GM21723 (cell line): ENCODE measurements around the gene ANKRD24.
"Not testable (repeated sequence)": the region's sequence is repeated elsewhere in the genome, so short reads cannot be mapped to it uniquely, and the experiment has no call there.

Source experiments
- ATAC-seq: cut with Tn5 transposase; IDR thresholded peaks from one replicate; pipeline ENCODE4 v1.9.1; 2021; ENCODE audit warnings: mild to moderate bottlenecking, moderate library complexity; ENCODE audit not compliant: unreplicated experiment

Gene ANKRD24

GRCh38 chr19:4182084-4182810 lies at the start of gene ANKRD24, which contains the start of gene SIRT6:
Gene ANKRD24, plus strand, starts transcription at chr19:4182689. Its CDS starts 3,737 bp downstream, at chr19:4186426.
Gene SIRT6, minus strand, starts transcription at chr19:4182563. Its CDS starts 24 bp downstream, at chr19:4182539.
- peak; percentile 53 for ATAC-seq

GRCh38 chr19:4134351-4134750 lies 48.1 kb upstream of the ANKRD24 start:
- ATAC-seq: no peak

- not testable (repeated sequence) for ATAC-seq
These were observed 47.1 kb upstream of the ANKRD24 start for GRCh38 chr19:4135386-4135785.

- ATAC-seq: no peak
These were observed 45.8 kb upstream of the ANKRD24 start for GRCh38 chr19:4136680-4137088.

DNA sequence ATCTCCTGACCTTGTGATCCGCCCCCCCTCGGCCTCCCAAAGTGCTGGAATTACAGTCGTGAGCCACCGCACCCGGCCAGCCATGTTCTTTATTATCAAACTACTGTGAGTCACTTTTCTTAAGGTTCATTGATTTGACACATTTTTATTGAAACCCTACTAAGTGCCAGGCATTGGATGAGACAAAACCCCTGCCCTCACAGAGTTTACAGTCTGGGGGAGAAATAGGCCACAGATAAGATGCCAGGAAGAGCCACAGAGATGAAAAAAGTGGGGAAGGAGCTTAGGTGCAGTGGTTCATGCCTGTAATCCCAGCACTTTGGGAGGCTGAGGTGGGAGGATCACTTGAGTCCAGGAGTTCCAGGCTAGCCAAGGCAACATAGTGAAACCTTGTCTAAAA lies 44.0 kb upstream of the ANKRD24 start:
- no peak for ATAC-seq

- ATAC-seq: no peak
These were observed 42.8 kb upstream of the ANKRD24 start for GRCh38 chr19:4139614-4140236.

DNA sequence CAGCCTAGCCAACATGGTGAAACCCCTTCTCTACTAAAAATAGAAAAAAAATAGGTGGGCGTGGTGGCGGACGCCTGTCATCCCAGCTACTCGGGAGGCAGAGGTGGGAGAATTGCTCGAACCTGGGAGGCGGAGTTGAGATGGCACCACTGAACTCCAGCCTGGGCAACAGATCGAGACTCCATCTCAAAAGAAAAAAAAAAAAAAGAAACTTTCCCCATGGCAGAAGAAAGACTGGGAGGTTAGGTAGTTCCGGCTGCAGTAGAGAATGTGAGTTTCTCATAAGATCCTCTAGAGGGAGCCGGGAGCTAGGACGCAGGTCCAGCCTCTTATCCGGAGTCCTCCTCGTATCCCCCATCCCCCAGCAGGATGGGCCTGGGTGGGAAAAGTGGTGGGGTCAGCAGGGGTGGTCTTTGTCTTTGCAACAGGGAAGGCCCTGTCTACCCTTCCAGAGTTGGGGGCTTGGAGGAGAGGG lies 42.2 kb upstream of the ANKRD24 start:
- ATAC-seq: no peak

GRCh38 chr19:4142916-4143315 lies 39.6 kb upstream of the ANKRD24 start:
- ATAC-seq: not testable (repeated sequence)

DNA sequence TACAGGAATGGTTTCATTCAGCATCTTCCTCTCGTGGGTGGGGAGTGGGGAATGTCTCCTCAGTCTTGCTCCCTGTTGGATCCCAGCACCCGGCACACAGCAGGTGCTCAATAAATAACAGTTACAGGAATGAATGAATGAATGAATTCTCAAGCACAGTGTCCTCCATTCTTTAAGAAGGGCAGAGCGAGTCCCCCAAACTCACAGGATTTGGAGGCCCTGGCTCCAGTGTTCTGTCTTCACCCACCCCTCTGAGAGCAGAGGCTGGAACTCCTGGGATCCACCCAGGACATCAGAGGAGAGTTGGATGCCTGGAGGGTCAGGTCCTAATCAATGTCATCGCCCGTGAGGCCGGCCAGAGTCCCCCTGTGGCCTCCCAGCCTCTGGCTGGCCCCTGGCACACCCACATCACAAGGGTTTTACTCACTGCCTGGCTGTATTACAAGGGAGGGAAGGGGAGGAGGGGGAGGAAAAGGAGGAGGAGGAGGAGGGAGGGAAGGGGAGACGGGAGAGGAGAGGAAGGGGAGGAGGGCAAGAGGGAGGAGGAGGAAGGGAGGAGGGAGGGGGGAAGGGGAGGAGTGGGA lies 37.7 kb upstream of the ANKRD24 start:
- no peak for ATAC-seq

- ATAC-seq: no peak
These were observed 32.8 kb upstream of the ANKRD24 start for GRCh38 chr19:4149518-4150288.

DNA sequence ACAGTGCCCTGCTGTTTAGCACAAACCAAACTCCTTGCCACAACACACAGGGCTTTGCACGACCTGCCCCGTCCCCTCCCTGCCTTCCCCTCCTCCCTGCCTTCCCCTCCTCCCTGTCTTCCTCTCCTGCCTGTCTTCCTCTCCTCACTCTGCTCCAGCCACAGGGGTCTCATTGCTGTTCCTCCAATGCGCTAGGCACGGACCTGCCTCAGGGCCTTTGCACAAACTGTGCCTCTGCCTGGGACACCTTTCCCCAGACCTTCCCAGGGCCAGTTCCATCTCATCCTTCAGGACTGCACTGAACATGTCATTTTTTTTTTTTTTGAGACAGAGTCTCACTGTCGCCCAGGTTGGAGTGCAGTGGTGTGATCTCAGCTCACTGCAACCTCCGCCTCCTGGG lies 30.9 kb upstream of the ANKRD24 start:
- no peak for ATAC-seq

GRCh38 chr19:4152241-4152998 lies 30.1 kb upstream of the ANKRD24 start:
- no peak for ATAC-seq

- ATAC-seq: no peak
These were observed 27.7 kb upstream of the ANKRD24 start for GRCh38 chr19:4154571-4155312.

DNA sequence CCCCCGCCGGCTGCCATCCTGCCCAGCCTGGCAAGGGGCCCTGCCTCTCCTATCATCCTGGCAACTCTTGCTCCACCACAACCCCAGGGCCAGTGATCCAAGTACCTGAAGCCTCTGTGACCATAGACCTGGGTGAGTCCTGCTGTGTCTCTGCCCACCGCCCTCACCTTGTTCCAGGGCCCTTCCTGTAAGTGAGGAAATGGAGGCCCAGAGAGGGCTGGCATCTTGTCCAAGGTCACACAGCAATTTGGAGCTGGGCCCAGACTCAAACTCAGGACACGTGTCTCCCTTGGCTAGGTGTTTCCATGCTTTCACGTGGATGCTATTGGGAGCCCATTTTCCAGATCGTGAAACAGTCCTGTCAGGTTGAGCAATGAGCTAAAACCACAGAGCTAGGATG lies 25.3 kb upstream of the ANKRD24 start:
- ATAC-seq: no peak

DNA sequence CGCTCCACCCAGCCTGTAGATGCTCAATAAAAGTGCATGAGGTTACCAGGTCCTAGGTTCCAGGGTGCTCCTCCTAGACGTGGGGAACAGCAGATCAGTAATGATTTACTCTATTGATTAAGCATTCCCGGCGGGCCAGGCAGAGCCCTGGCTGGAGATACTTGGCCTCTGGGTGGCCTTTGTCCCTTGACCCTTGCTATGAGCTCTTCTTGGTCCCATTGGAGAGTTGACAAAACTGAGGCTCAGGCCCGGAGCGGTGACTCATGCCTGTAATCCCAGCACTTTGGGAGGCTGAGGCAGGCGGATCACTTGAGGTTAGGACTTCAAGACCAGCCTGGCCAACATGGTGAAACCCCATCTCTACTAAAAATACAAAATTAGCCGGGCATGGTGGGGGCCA lies 24.5 kb upstream of the ANKRD24 start:
- ATAC-seq: not testable (repeated sequence)

DNA sequence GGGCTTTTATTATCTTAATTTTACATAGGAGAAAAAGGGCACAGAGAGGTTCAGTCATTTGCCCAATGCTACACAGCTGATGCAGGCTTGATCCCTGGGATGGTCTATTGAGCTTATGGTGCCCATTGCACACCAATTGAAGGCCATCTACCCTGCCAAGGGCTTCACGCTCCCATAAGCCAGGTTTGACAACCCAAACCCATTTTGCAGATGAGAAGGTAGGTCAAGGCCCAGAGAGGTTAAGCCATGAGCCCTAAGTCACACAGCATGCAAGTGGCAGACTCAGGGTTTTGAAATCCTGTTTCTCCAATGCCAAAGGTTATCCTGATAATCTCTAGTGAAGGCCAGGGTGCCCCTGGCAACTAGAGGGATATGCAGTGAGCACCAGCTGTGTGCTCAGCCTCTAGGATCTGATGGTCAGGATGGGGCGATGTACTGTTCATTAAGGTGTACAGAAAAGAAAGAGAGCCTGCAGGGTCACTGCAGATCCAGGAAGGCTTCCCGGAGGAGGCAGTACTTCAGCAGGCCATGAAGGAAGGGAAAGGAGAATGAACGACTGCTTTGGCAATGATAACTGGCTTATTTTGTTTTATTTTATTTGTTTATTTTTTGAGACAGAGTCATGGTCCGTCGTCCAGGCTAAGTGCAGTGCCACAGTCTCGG lies 20.9 kb upstream of the ANKRD24 start:
- ATAC-seq: no peak

DNA sequence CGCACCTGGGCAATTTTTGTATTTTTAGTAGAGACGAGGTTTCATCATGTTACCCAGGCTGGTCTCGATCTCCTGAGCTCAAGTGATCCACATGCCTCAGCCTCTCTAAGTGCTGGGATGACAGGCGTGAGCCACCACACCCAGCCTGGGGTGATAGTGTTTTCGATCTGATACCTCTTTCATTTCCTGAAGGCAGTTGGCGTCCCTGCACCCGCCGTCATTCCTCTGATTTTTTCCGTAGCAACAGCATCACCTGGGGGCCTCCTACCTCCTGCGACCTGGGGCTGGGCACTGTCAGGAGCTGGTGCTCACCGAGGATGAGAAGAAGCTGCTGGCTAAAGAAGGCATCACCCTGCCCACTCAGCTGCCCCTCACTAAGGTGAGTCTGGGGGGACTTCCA lies 18.2 kb upstream of the ANKRD24 start:
- no peak for ATAC-seq

- no peak for ATAC-seq
These were observed 10.8 kb upstream of the ANKRD24 start for GRCh38 chr19:4171676-4172075.

GRCh38 chr19:4172861-4173473 lies 9.5 kb upstream of the ANKRD24 start:
- ATAC-seq: no peak
